Spleen (tissue), 11 donors: ENCODE data around the gene SRGAP1. TPM values are rescaled to one million over a fixed set of nuclear protein-coding genes. Genes with fewer than 3 reads are reported as not detected.
A peak's percentile ranks its signal among the peaks of the same experiment; 100 is the strongest.

Experiments used
- DNase-seq: peaks from one replicate; pipeline ENCODE4 v3.0.0-alpha.2; 2020
- H3K27ac ChIP-seq, 8 donors: fragments of 200-600 bp; sonication (generic) in 7 of 8; 1 replicate in 4 of 8; 2 replicates in 4 of 8; pipeline versions ENCODE4 v1.5.0 to v1.8.0; 2016 to 2021; ENCODE audit warnings: inconsistent platforms in 4 of 8, mild to moderate bottlenecking in 4 of 8, moderate library complexity in 1 of 8
- H3K27me3 ChIP-seq, 7 donors: fragments of 200-600 bp; sonication (generic) in 6 of 7; replicated peaks in 1 of 7; 1 replicate in 4 of 7; 2 replicates in 3 of 7; pipeline versions ENCODE4 v1.5.0 to v1.8.0; 2016 to 2021; ENCODE audit warnings: inconsistent platforms in 3 of 7, mild to moderate bottlenecking in 1 of 7
- H3K36me3 ChIP-seq, 6 donors: fragments of 200-600 bp; sonication (generic) in 5 of 6; 1 replicate in 4 of 6; 2 replicates in 2 of 6; pipeline versions ENCODE4 v1.5.0 to v1.8.0; 2016 to 2021; ENCODE audit warnings: inconsistent platforms in 2 of 6
- H3K4me1 ChIP-seq, 6 donors: fragments of 200-600 bp; sonication (generic) in 5 of 6; 1 replicate in 3 of 6; 2 replicates in 3 of 6; pipeline versions ENCODE4 v1.5.0 to v1.8.0; 2016 to 2021; ENCODE audit warnings: inconsistent platforms in 3 of 6
- H3K4me3 ChIP-seq, 8 donors: fragments of 200-600 bp; sonication (generic) in 7 of 8; 1 replicate in 4 of 8; 2 replicates in 4 of 8; pipeline versions ENCODE4 v1.5.0 to v1.8.0; 2016 to 2021; ENCODE audit warnings: inconsistent platforms in 4 of 8, mild to moderate bottlenecking in 4 of 8, moderate library complexity in 2 of 8
- H3K9me3 ChIP-seq, 8 donors: fragments of 200-600 bp; sonication (generic) in 7 of 8; 1 replicate in 4 of 8; 2 replicates in 4 of 8; pipeline versions ENCODE4 v1.5.0 to v1.8.0; 2016 to 2021; ENCODE audit warnings: inconsistent platforms in 4 of 8
- POLR2A ChIP-seq, 3 donors: fragments of 450-650 bp; IDR thresholded peaks; one replicate each; pipeline ENCODE4 v1.5.1; 2017; ENCODE audit warnings: antibody characterized with exemption in 3 of 3, mild to moderate bottlenecking in 1 of 3
- POLR2AphosphoS5 ChIP-seq, 3 donors: sonication (generic); formaldehyde crosslinking; IDR thresholded peaks; one replicate each; pipeline ENCODE4 v1.5.1; 2017; ENCODE audit warnings: antibody characterized with exemption in 3 of 3
- WGBS, 5 donors: extraction: QIAGEN DNeasy Blood & Tissue Kit in 3 of 5; methylation state at CpG; one replicate each; pipeline versions ENCODE4 v1.1.5 to v1.1.7; 2013 to 2018; 5-methylcytosine and 5-hydroxymethylcytosine counted together
- intact Hi-C: fragments of 100-400 bp; cut with DNase I; formaldehyde crosslinking; loops from one replicate; pipeline ENCODE4 v1.15.0; 2023; ENCODE audit warnings: low total_unique reads
- polyA plus RNA-seq, 3 donors: library from polyadenylated mRNA; stranded (reverse); fragments of 200-250 nt; gene quantifications; one replicate each; pipeline ENCODE4 v1.2.1, GENCODE V29; 2013
- total RNA-seq, 7 donors: library from RNA; depleted of rRNA in 3 of 7; stranded (reverse); fragments of >200 nt in 3 of 7; fragmentation: NEBNext Ultra II Directional in 4 of 7; extraction: Animal tissue kit (Norgen Biotek cat#: 25700) in 4 of 7; gene quantifications; one replicate each; pipeline versions ENCODE4 v1.1.0 to v1.2.1, GENCODE V29; 2016 to 2021
- TF ChIP-seq, protein P1 (sequence below), 11 experiments: fragments of 200-600 bp in 7 of 11; fragments of 450-650 bp in 4 of 11; sonication (generic) in 4 of 11; IDR thresholded peaks in 8 of 11; conservative IDR thresholded peaks in 3 of 11; 1 replicate in 7 of 11; 2 replicates in 4 of 11; pipeline versions ENCODE4 v1.4.0 to v1.8.0; 2016 to 2021; ENCODE audit warnings: antibody characterized with exemption in 11 of 11, inconsistent platforms in 4 of 11, mild to moderate bottlenecking in 1 of 11
- donor health status: healthy with polysubstance abuse.
- donor health status: DM: no; HTN: no; CAD: no; lungs with moderate emphysema.
- donor health status: DM: no; HTN: no; CAD: no.
- donor health status: Bipolar disorder and iron deficiency.
- donor health status: healthy.
- donor health status: DM: no; HTN: no; CAD: no.
- donor health status: DM: yes; HTN: yes; CAD: no.

The SRGAP1 gene
- total and polyA plus RNA-seq, 10 donors, result 0.37 to 20.1 (median 13.4) TPM

DNA sequence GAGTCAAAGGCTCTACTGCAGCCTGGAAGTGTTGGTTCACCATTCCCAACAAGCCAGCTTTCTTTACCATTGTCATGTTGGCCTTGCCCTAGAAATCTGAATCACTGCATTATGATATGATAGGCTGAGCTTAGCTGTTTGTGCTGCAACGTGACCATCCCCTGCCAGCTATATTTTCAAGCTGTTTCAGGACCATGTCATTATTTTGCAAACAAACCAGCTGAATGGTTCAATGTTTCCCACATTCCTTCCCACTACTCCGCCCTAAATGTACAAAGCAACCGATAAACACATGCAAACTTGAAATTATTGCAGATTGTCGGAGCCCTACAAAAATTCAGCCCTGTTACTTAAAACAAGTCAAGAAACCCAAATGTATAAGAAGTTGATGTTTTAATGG is 241.5 kb downstream of the SRGAP1 start:
- H3K27me3 ChIP-seq, result no peaks in the 10 kb centered on the region
- H3K9me3 ChIP-seq, result no peaks in the 10 kb centered on the region
- no peaks in the 10 kb centered on the region for H3K36me3 ChIP-seq
- no peak for TF ChIP-seq POLR2A (IDR thresholded peaks at IDR 0.05)
- TF ChIP-seq POLR2AphosphoS5 (IDR thresholded peaks at IDR 0.05), result no peak
- TF ChIP-seq, protein P1, sequence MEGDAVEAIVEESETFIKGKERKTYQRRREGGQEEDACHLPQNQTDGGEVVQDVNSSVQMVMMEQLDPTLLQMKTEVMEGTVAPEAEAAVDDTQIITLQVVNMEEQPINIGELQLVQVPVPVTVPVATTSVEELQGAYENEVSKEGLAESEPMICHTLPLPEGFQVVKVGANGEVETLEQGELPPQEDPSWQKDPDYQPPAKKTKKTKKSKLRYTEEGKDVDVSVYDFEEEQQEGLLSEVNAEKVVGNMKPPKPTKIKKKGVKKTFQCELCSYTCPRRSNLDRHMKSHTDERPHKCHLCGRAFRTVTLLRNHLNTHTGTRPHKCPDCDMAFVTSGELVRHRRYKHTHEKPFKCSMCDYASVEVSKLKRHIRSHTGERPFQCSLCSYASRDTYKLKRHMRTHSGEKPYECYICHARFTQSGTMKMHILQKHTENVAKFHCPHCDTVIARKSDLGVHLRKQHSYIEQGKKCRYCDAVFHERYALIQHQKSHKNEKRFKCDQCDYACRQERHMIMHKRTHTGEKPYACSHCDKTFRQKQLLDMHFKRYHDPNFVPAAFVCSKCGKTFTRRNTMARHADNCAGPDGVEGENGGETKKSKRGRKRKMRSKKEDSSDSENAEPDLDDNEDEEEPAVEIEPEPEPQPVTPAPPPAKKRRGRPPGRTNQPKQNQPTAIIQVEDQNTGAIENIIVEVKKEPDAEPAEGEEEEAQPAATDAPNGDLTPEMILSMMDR (IDR thresholded peaks at IDR 0.05 in 8 of 11, conservative IDR thresholded peaks at IDR 0.05 in 3 of 11), result no peak
- no peak overlapping the region for H3K4me3 ChIP-seq
- intact Hi-C loops, result no loop called here
- peaks cover 0 to 23% (median 8%) of the 10 kb centered on the region in 6 donors for H3K4me1 ChIP-seq
- H3K27ac ChIP-seq, result no peak overlapping the region
- no peak for DNase-seq
- WGBS, 5 donors, result 92 to 96% (median 93%) methylated on average over 4 of the region's 4 CpGs

DNA sequence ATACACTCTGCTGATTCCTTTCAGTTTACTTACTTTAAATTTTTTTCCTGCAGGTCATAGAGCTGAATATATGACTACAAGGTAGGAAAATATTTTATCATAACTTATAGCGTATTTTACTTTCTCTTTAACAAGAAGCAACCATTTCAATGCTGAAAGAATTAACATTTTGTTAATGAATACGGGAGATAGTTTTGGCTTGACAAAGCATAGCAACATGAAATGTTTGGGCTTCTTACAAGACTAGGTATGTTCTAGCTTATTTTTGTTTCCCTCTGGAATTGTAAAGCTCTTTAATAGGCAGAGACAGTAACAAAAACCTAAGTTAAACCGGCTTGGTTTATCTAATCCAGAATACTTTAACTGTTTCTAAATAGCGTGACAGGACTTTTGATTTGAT is 242.4 kb downstream of the SRGAP1 start:
- TF ChIP-seq POLR2A (IDR thresholded peaks at IDR 0.05) (no peak), POLR2AphosphoS5 (IDR thresholded peaks at IDR 0.05) (no peak)
- no peak for DNase-seq
- H3K4me1 ChIP-seq, result peaks cover 0 to 28% (median 8%) of the 10 kb centered on the region in 6 donors
- intact Hi-C loops, result no loop called here
- 91 to 98% (median 96%) methylated on average over 4 of the region's 4 CpGs for WGBS, 5 donors
- no peaks in the 10 kb centered on the region for H3K27me3 ChIP-seq
- H3K36me3 ChIP-seq, result no peaks in the 10 kb centered on the region
- no peak overlapping the region for H3K27ac ChIP-seq
- no peak overlapping the region for H3K4me3 ChIP-seq
- no peaks in the 10 kb centered on the region for H3K9me3 ChIP-seq

DNA sequence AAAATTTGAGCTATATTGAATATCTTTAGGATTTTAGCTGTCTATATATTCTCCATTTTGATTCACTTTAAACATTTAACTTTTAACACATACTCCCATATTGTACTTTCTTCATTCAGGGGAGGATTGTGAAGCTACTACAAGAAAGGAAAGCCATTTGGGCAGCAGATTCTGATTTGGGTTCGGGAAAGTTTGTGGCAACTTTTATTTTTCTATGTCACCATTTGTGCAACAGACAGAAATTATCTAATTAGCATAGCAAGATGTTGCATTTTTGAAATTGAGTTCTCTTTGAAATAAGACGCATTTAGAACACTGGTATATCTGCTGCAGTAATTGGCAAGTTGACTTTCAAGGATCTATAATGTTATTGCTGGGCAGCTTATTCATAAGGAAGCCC is 243.3 kb downstream of the SRGAP1 start:
- Histone ChIP-seq H3K9me3 (no peaks in the 10 kb centered on the region), H3K27me3 (no peaks in the 10 kb centered on the region), H3K36me3 (no peaks in the 10 kb centered on the region), H3K4me1 (peaks cover 0 to 27% (median 8%) of the 10 kb centered on the region in 6 donors), H3K4me3 (no peak overlapping the region), H3K27ac (peak overlapping the region in 7 of 8 donors; percentile 2 to 74 (median 62))
- intact Hi-C loops, result no loop called here
- no peak for DNase-seq
- TF ChIP-seq, protein P1 (IDR thresholded peaks at IDR 0.05 in 8 of 11, conservative IDR thresholded peaks at IDR 0.05 in 3 of 11), result no peak
- WGBS, 5 donors, result 43 to 91% (median 81%) methylated on average over 2 of the region's 2 CpGs

DNA sequence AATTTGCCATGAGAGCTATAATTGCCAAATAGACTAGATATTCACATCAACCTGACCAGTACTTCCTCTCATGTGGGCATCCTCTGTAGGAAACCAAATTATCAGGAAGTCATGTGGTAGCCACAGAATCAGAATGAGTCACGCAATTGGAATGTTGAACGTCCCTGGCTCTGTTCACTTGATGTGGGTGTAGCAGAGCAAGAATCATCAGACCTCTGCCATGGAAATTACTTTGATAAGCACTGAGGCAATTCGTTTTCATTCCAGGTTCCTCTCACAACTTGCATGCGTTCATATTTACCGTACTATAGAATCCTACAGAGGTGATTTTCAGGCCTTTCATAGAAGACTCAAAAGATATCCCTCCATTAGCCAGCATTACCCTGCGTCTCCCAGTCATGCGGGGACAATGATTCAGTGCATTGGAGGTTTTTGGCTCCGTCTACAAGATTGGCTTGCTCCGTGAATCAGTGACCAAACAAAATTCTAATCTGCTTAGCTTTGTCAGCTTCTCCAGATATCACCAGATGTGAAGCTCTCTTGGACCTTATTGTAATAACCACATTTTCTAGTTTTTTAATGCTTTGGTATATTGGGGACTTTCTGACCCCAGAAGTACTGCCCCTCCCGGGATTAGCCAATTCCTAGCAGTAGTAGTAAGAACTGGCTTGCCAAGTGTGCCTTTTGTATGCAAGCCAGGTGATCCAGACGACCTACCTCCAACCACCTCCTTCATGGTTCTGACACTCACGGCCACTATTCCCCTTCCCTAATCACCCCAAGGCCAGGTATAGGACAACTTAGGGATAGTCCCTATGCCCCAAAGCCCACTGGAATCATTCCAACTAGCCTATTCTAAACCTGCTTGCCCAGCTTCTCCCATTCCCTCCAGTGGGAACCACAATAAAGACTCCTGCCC is 244.2 kb downstream of the SRGAP1 start:
- Histone ChIP-seq H3K4me3 (no peak overlapping the region), H3K9me3 (no peaks in the 10 kb centered on the region), H3K36me3 (no peaks in the 10 kb centered on the region), H3K27me3 (no peaks in the 10 kb centered on the region), H3K27ac (peak overlapping the region; percentile 9 to 74 (median 66)), H3K4me1 (peaks cover 0 to 22% (median 8%) of the 10 kb centered on the region in 6 donors)
- 53 to 68% (median 61%) methylated on average over 12 of the region's 12 CpGs for WGBS, 5 donors
- no peak for DNase-seq
- intact Hi-C loops, result no loop called here
- TF ChIP-seq POLR2A (IDR thresholded peaks at IDR 0.05) (no peak), POLR2AphosphoS5 (IDR thresholded peaks at IDR 0.05) (peak in 1 of 3 donors; percentile 65)
- TF ChIP-seq, protein P1 (IDR thresholded peaks at IDR 0.05 in 8 of 11, conservative IDR thresholded peaks at IDR 0.05 in 3 of 11), result no peak
